Mesothelial cell of epicardium (in vitro differentiated cells): ENCODE results near the gene CPED1. TPM values are rescaled to one million over a fixed set of nuclear protein-coding genes. Genes with fewer than 3 reads are reported as not detected.

ENCODE experiments used
- DNase-seq, 2 experiments: peaks; one replicate each; pipeline ENCODE4 v3.0.0; 2021; ENCODE audit warnings: low spot score in 2 of 2; ENCODE audit not compliant: unreplicated experiment in 2 of 2
- H3K27ac Mint-ChIP-seq: 2 replicates; pipeline ENCODE4 v1.8.0; 2021; ENCODE audit warnings: mixed read lengths
- H3K27me3 Mint-ChIP-seq: 2 replicates; pipeline ENCODE4 v1.8.0; 2021; ENCODE audit warnings: low read depth, mixed read lengths
- H3K36me3 Mint-ChIP-seq: 2 replicates; pipeline ENCODE4 v1.8.0; 2021; ENCODE audit warnings: mixed read lengths
- H3K4me1 Mint-ChIP-seq: 2 replicates; pipeline ENCODE4 v1.8.0; 2021; ENCODE audit warnings: mixed read lengths
- H3K4me3 Mint-ChIP-seq: 2 replicates; pipeline ENCODE4 v1.8.0; 2021; ENCODE audit warnings: mild to moderate bottlenecking, moderate library complexity, mixed read lengths
- H3K9me3 Mint-ChIP-seq: 2 replicates; pipeline ENCODE4 v1.8.0; 2021; ENCODE audit warnings: mixed read lengths
- total RNA-seq: library from RNA; stranded (reverse); gene quantifications from 3 replicates; pipeline ENCODE4 v1.2.1, GENCODE V29; 2021
- TF ChIP-seq, protein P1 (sequence below): fragments of 200-600 bp; sonication (generic); IDR thresholded peaks from one replicate; pipeline ENCODE4 v1.5.0; 2021; ENCODE audit warnings: antibody characterized with exemption; ENCODE audit not compliant: unreplicated experiment

Gene CPED1
- total RNA-seq, 1 donor from 2014 or later = 25.6 TPM

DNA sequence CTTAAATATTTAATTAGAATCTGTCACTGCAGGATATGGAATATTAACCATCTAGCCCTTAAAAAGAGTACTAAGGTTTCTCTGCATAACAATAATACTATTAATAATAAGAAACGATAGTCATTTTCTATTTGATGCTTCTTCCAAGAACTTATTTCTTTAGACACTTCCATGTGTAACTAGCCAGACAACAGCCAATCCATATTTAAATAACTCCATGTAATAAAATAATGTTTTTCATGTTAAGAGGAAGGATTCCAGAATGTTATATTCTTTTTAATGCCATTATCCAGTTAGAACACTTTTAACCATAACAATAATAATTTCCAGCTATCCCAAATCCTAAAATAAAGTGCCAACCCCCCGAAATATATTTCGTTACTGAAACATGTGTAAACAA lies 170.2 kb downstream of the CPED1 start:
- Mint-ChIP-seq H3K4me1 (no peaks in the 10 kb centered on the region), H3K36me3 (peaks cover 1% of the 10 kb centered on the region), H3K9me3 (peaks cover 13% of the 10 kb centered on the region), H3K27ac (no peak overlapping the region), H3K4me3 (no peak overlapping the region), H3K27me3 (no peaks in the 10 kb centered on the region)
- DNase-seq = no peak
- TF ChIP-seq, protein P1, sequence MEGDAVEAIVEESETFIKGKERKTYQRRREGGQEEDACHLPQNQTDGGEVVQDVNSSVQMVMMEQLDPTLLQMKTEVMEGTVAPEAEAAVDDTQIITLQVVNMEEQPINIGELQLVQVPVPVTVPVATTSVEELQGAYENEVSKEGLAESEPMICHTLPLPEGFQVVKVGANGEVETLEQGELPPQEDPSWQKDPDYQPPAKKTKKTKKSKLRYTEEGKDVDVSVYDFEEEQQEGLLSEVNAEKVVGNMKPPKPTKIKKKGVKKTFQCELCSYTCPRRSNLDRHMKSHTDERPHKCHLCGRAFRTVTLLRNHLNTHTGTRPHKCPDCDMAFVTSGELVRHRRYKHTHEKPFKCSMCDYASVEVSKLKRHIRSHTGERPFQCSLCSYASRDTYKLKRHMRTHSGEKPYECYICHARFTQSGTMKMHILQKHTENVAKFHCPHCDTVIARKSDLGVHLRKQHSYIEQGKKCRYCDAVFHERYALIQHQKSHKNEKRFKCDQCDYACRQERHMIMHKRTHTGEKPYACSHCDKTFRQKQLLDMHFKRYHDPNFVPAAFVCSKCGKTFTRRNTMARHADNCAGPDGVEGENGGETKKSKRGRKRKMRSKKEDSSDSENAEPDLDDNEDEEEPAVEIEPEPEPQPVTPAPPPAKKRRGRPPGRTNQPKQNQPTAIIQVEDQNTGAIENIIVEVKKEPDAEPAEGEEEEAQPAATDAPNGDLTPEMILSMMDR = no peak

GRCh38 chr7:121159553-121159952 lies 171.0 kb downstream of the CPED1 start:
- Mint-ChIP-seq H3K9me3 (peaks cover 13% of the 10 kb centered on the region), H3K4me1 (no peaks in the 10 kb centered on the region), H3K27ac (no peak overlapping the region), H3K4me3 (no peak overlapping the region), H3K27me3 (no peaks in the 10 kb centered on the region), H3K36me3 (peaks cover 1% of the 10 kb centered on the region)
- DNase-seq = no peak
- TF ChIP-seq, protein P1 = no peak

GRCh38 chr7:121160150-121161008 lies 171.9 kb downstream of the CPED1 start:
- Mint-ChIP-seq H3K9me3 (peaks cover 13% of the 10 kb centered on the region), H3K27me3 (no peaks in the 10 kb centered on the region), H3K4me3 (no peak overlapping the region), H3K4me1 (no peaks in the 10 kb centered on the region), H3K27ac (no peak overlapping the region), H3K36me3 (peaks cover 1% of the 10 kb centered on the region)
- DNase-seq = no peak
- TF ChIP-seq, protein P1 = no peak

GRCh38 chr7:121163699-121164098 lies 175.2 kb downstream of the CPED1 start:
- Mint-ChIP-seq H3K4me3 (no peak overlapping the region), H3K9me3 (no peaks in the 10 kb centered on the region), H3K27ac (no peak overlapping the region), H3K36me3 (no peaks in the 10 kb centered on the region), H3K4me1 (peaks cover 7% of the 10 kb centered on the region), H3K27me3 (no peaks in the 10 kb centered on the region)
- TF ChIP-seq, protein P1 = no peak
- DNase-seq = no peak

- no peak for DNase-seq
- TF ChIP-seq, protein P1 = no peak
- Mint-ChIP-seq H3K4me1 (peaks cover 7% of the 10 kb centered on the region), H3K36me3 (no peaks in the 10 kb centered on the region), H3K27ac (no peak overlapping the region), H3K9me3 (no peaks in the 10 kb centered on the region), H3K27me3 (no peaks in the 10 kb centered on the region), H3K4me3 (no peak overlapping the region)
These were observed 175.7 kb downstream of the CPED1 start for GRCh38 chr7:121164247-121164646.
